HFF-Myc (cell line): Measurements from ENCODE around the gene HBQ1.

ENCODE experiments used
- DNase-seq: peaks from one replicate; pipeline ENCODE4 v3.0.0-alpha.2; 2011; ENCODE audit warnings: low read depth; ENCODE audit errors: extremely low read depth
- H3K4me3 ChIP-seq: replicated peaks from 2 replicates; pipeline ENCODE4 v1.5.1; 2011; ENCODE audit warnings: low read depth, mild to moderate bottlenecking, control low read depth, low read length
- CTCF ChIP-seq: IDR thresholded peaks from 2 replicates; pipeline ENCODE4 v1.5.1; 2012; ENCODE audit warnings: mild to moderate bottlenecking, low read depth, low read length, control low read depth; ENCODE audit errors: missing control alignments

The HBQ1 gene

GRCh38 chr16:188674-189073 lies 8.4 kb downstream of the HBQ1 start:
- no peak for DNase-seq
- no peak overlapping the region for H3K4me3 ChIP-seq
- TF ChIP-seq CTCF: no peak

- no peak for DNase-seq
- no peak overlapping the region for H3K4me3 ChIP-seq
- TF ChIP-seq CTCF: no peak
These were observed 9.4 kb downstream of the HBQ1 start for GRCh38 chr16:189604-190186.

GRCh38 chr16:191831-192230 lies 11.6 kb downstream of the HBQ1 start:
- no peak for TF ChIP-seq CTCF
- DNase-seq: no peak
- H3K4me3 ChIP-seq: no peak overlapping the region

GRCh38 chr16:192686-193085 lies 12.4 kb downstream of the HBQ1 start:
- no peak for DNase-seq

GRCh38 chr16:193441-193840 lies 13.2 kb downstream of the HBQ1 start:
- DNase-seq: no peak
- TF ChIP-seq CTCF: no peak
- H3K4me3 ChIP-seq: no peak overlapping the region

More at GRCh38 chr16:192686-193085, 12.4 kb downstream of the HBQ1 start:
- no peak overlapping the region for H3K4me3 ChIP-seq
- no peak for TF ChIP-seq CTCF

- no peak for DNase-seq
- H3K4me3 ChIP-seq: no peak overlapping the region
- no peak for TF ChIP-seq CTCF
These were observed 14.3 kb downstream of the HBQ1 start for GRCh38 chr16:194516-194915.

GRCh38 chr16:200388-200787 lies 20.1 kb downstream of the HBQ1 start:
- TF ChIP-seq CTCF: no peak
- no peak overlapping the region for H3K4me3 ChIP-seq
- DNase-seq: no peak
